IMR-90 (cell line): ENCODE measurements around the gene GBF1. TPM values are rescaled to one million over a fixed set of nuclear protein-coding genes. Genes with fewer than 3 reads are reported as not detected.

Source experiments
- ATAC-seq: fragments of 200-7000 bp; cut with Tn5 transposase; 2 replicates; pipeline ENCODE4 v1.9.1; 2020; ENCODE audit warnings: low read depth, mild to moderate bottlenecking, moderate library complexity
- BruUV-seq: library from RNA; stranded (reverse); fragments of 400-500 nt; replicated peaks from 2 replicates; lab custom pipeline; 2021; lab: Mats Ljungman, UMichigan
- CTCF ChIA-PET: fragments of 300-600 bp; formaldehyde crosslinking; extraction: SDS; loops from one replicate; lab custom pipeline; 2021; ENCODE audit warnings: antibody characterized with exemption; lab: Yijun Ruan, JAX
- POLR2A ChIA-PET: fragments of 300-600 bp; sonication (Branson Sonifier 250); formaldehyde crosslinking; loops from one replicate; lab custom pipeline; 2022; ENCODE audit warnings: antibody characterized with exemption; ENCODE audit not compliant: unreplicated experiment; lab: Charles Lee
- DNase-seq: peaks from one replicate; pipeline ENCODE4 v3.0.0; 2013
- H2AFZ ChIP-seq: replicated peaks from 2 replicates; pipeline ENCODE3; 2013; ENCODE audit warnings: low read length, mild to moderate bottlenecking; ENCODE audit not compliant: poor library complexity
- H2AK5ac ChIP-seq: 2 replicates; pipeline ENCODE4 v1.6.1; 2013; ENCODE audit warnings: low read depth, low read length, inconsistent platforms
- H2AK9ac ChIP-seq: replicated peaks from 2 replicates; pipeline ENCODE3; 2013; ENCODE audit warnings: mild to moderate bottlenecking, low read depth, low read length, moderate library complexity; ENCODE audit not compliant: poor library complexity
- H2BK120ac ChIP-seq: 2 replicates; pipeline ENCODE4 v1.6.1; 2013; ENCODE audit warnings: low read depth, low read length, inconsistent platforms
- H2BK15ac ChIP-seq: 3 replicates; pipeline ENCODE4 v1.6.1; 2013; ENCODE audit warnings: low read depth, low read length, inconsistent platforms
- H2BK20ac ChIP-seq: 2 replicates; pipeline ENCODE4 v1.6.1; 2013; ENCODE audit warnings: low read depth, mild to moderate bottlenecking, inconsistent platforms, low read length, moderate library complexity
- H2BK5ac ChIP-seq: 2 replicates; pipeline ENCODE4 v1.6.1; 2013; ENCODE audit warnings: mild to moderate bottlenecking, low read depth, low read length, inconsistent platforms; ENCODE audit not compliant: poor library complexity, severe bottlenecking
- H3K14ac ChIP-seq: replicated peaks from 2 replicates; pipeline ENCODE4 v1.6.1; 2013; ENCODE audit warnings: low read depth, low read length, inconsistent platforms
- H3K18ac ChIP-seq: 2 replicates; pipeline ENCODE4 v1.6.1; 2013; ENCODE audit warnings: low read depth, low read length, control low read depth
- H3K23ac ChIP-seq: 2 replicates; pipeline ENCODE4 v1.6.1; 2013; ENCODE audit warnings: low read depth, low read length, inconsistent platforms
- H3K27ac ChIP-seq: 2 replicates; pipeline ENCODE4 v1.5.1; 2013; ENCODE audit warnings: mild to moderate bottlenecking, control low read depth, low read length; ENCODE audit not compliant: insufficient read depth
- H3K27me3 ChIP-seq: 2 replicates; pipeline ENCODE4 v1.6.1; 2013; ENCODE audit warnings: low read length; ENCODE audit not compliant: control insufficient read depth, insufficient read depth
- H3K36me3 ChIP-seq: 2 replicates; pipeline ENCODE4 v1.6.1; 2013; ENCODE audit warnings: low read length, mixed read lengths; ENCODE audit not compliant: control insufficient read depth, insufficient read depth
- H3K4ac ChIP-seq: 2 replicates; pipeline ENCODE4 v1.6.1; 2013; ENCODE audit warnings: low read depth, low read length, inconsistent platforms
- H3K4me1 ChIP-seq: 2 replicates; pipeline ENCODE4 v1.6.1; 2013; ENCODE audit warnings: low read length, mixed read lengths; ENCODE audit not compliant: control insufficient read depth, insufficient read depth
- H3K4me2 ChIP-seq: 2 replicates; pipeline ENCODE4 v1.6.1; 2013; ENCODE audit warnings: low read depth, mild to moderate bottlenecking, control low read depth, low read length, moderate library complexity
- H3K4me3 ChIP-seq: 2 replicates; pipeline ENCODE4 v1.5.1; 2013; ENCODE audit warnings: low read depth, mild to moderate bottlenecking, control low read depth, low read length, moderate library complexity; ENCODE audit not compliant: insufficient read depth
- H3K56ac ChIP-seq: 2 replicates; pipeline ENCODE4 v1.6.1; 2013; ENCODE audit warnings: low read length, inconsistent platforms; ENCODE audit not compliant: insufficient read depth; ENCODE audit errors: extremely low read depth
- H3K79me1 ChIP-seq, 2 experiments: 2 replicates each; pipeline ENCODE4 v1.6.1; 2013; ENCODE audit warnings: low read length in 2 of 2, inconsistent platforms in 1 of 2, low read depth in 1 of 2
- H3K9ac ChIP-seq: 2 replicates; pipeline ENCODE4 v1.6.1; 2013; ENCODE audit warnings: low read depth, low read length, control low read depth
- H3K9me1 ChIP-seq: 2 replicates; pipeline ENCODE4 v1.6.1; 2013; ENCODE audit warnings: low read length, inconsistent platforms; ENCODE audit not compliant: insufficient read depth
- H3K9me3 ChIP-seq: 2 replicates; pipeline ENCODE4 v1.6.1; 2013; ENCODE audit warnings: low read length; ENCODE audit not compliant: control insufficient read depth, insufficient read depth
- H4K20me1 ChIP-seq: 2 replicates; pipeline ENCODE4 v1.6.1; 2013; ENCODE audit warnings: low read length, inconsistent platforms; ENCODE audit not compliant: insufficient read depth
- H4K5ac ChIP-seq: 2 replicates; pipeline ENCODE4 v1.6.1; 2013; ENCODE audit warnings: mild to moderate bottlenecking, low read depth, low read length, control low read depth
- H4K8ac ChIP-seq, 2 experiments: 2 replicates each; pipeline ENCODE4 v1.6.1; 2013; ENCODE audit warnings: low read depth in 2 of 2, low read length in 2 of 2, control low read depth in 1 of 2, inconsistent platforms in 1 of 2
- H4K91ac ChIP-seq: 2 replicates; pipeline ENCODE4 v1.6.1; 2013; ENCODE audit warnings: low read depth, low read length, inconsistent platforms; ENCODE audit not compliant: insufficient read depth
- CEBPB ChIP-seq: IDR thresholded peaks from 2 replicates; pipeline ENCODE4 v1.6.1; 2012; ENCODE audit warnings: low read depth, low read length, improper control_type of control experiment
- CHD1 ChIP-seq: IDR thresholded peaks from 2 replicates; pipeline ENCODE4 v1.6.1; 2012; ENCODE audit warnings: low read depth, low read length, improper control_type of control experiment
- CTCF ChIP-seq: conservative IDR thresholded peaks from 2 replicates; pipeline ENCODE4 v1.5.1; 2012; ENCODE audit warnings: mild to moderate bottlenecking, low read depth, low read length, improper control_type of control experiment
- ELK1 ChIP-seq: fragments of 150-350 bp; IDR thresholded peaks from 2 replicates; pipeline ENCODE4 v1.6.1; 2016; ENCODE audit warnings: low read depth, mild to moderate bottlenecking, low read length, moderate library complexity, borderline replicate concordance
- MAFK ChIP-seq: IDR thresholded peaks from 2 replicates; pipeline ENCODE4 v1.6.1; 2012; ENCODE audit warnings: low read depth, low read length, improper control_type of control experiment
- MAZ ChIP-seq: IDR thresholded peaks from 2 replicates; pipeline ENCODE4 v1.6.1; 2012; ENCODE audit warnings: low read depth, mild to moderate bottlenecking, low read length, improper control_type of control experiment, moderate library complexity, borderline replicate concordance
- RAD21 ChIP-seq: IDR thresholded peaks from 2 replicates; pipeline ENCODE4 v1.6.1; 2012; ENCODE audit warnings: low read length, improper control_type of control experiment
- RCOR1 ChIP-seq: IDR thresholded peaks from 2 replicates; pipeline ENCODE4 v1.6.1; 2012; ENCODE audit warnings: mild to moderate bottlenecking, low read length, improper control_type of control experiment; ENCODE audit not compliant: insufficient replicate concordance
- RFX5 ChIP-seq: IDR thresholded peaks from 2 replicates; pipeline ENCODE4 v1.8.0; 2012; ENCODE audit warnings: low read depth, mild to moderate bottlenecking, low read length, moderate library complexity
- SMC3 ChIP-seq: fragments of 150-350 bp; IDR thresholded peaks from 2 replicates; pipeline ENCODE4 v1.6.1; 2016; ENCODE audit warnings: low read depth, mild to moderate bottlenecking, antibody characterized with exemption, low read length, moderate library complexity
- WGBS, 2 experiments: methylation state at CpG; one replicate each; pipeline versions ENCODE4 v1.1.5 to v1.1.7; 2013; ENCODE audit warnings: missing lambda C conversion rate in 2 of 2; ENCODE audit not compliant: insufficient read length in 1 of 2; ENCODE audit errors: extremely low coverage in 2 of 2; 5-methylcytosine and 5-hydroxymethylcytosine counted together
- dilution Hi-C: fragments of 300-500 bp; cut with HindIII; formaldehyde crosslinking; loops from one replicate; pipeline ENCODE4 v1.14.3; 2018; ENCODE audit warnings: low sequenced_read_pairs; ENCODE audit not compliant: unreplicated experiment
- in situ Hi-C: fragments of 300-500 bp; cut with MboI; formaldehyde crosslinking; loops from 3 replicates; pipeline ENCODE4 v1.14.3; 2019; ENCODE audit warnings: low sequenced_read_pairs, inconsistent platforms, mixed read lengths
- intact Hi-C: fragments of 100-400 bp; cut with micrococcal nuclease; formaldehyde crosslinking; loops from 2 replicates; pipeline ENCODE4 v1.10.0; 2022
- polyA plus RNA-seq, 3 experiments: library from polyadenylated mRNA; depleted of rRNA; stranded (reverse); fragments of >200 nt; gene quantifications; 2 replicates each; pipeline ENCODE4 v1.2.3, GENCODE V29; 2012; ENCODE audit warnings: low replicate concordance in 1 of 3
- total RNA-seq: library from RNA; depleted of rRNA; stranded (reverse); fragments of >200 nt; gene quantifications from 2 replicates; pipeline ENCODE4 v1.2.3, GENCODE V29; 2012

Gene GBF1
- total and polyA plus RNA-seq, 2 of the 4 experiments (the other 2 are of a cell fraction) = 38.7 to 40.1 TPM

- BruUV-seq = no TSS peak
- H3K27me3 ChIP-seq = no peaks in the 10 kb centered on the region
- no peak overlapping the region for H3K27ac ChIP-seq
- no peak overlapping the region for H2AK9ac ChIP-seq
- H3K9me3 ChIP-seq = no peaks in the 10 kb centered on the region
- dilution Hi-C loops = no loop called here
- H3K4me3 ChIP-seq = no peak overlapping the region
- WGBS, 2 experiments = no CpG with 5 or more reads among the region's 4 CpGs
- H4K20me1 ChIP-seq = peaks cover 80% of the 10 kb centered on the region
- H3K4me2 ChIP-seq = no peak overlapping the region
- in situ Hi-C loops = no loop called here
- ATAC-seq = no peak
- peaks cover 30 to 85% of the 10 kb centered on the region in 2 experiments for H3K79me1 ChIP-seq
- H3K9me1 ChIP-seq = peaks cover 35% of the 10 kb centered on the region
- H3K56ac ChIP-seq = no peak overlapping the region
- no peak overlapping the region for H3K23ac ChIP-seq
- no peak overlapping the region for H3K9ac ChIP-seq
- H2BK5ac ChIP-seq = no peak overlapping the region
- ChIA-PET CTCF (no interaction called here), POLR2A (no interaction called here)
- H2AFZ ChIP-seq = no peak overlapping the region
- no peak overlapping the region for H2BK20ac ChIP-seq
- H3K4ac ChIP-seq = no peak overlapping the region
- no peak overlapping the region for H4K8ac ChIP-seq
- intact Hi-C loops = loop anchor here (5.0 kb wide), 1 partner anchor 33 kb away; no protein-coding TSS in a partner anchor
- peaks cover 14% of the 10 kb centered on the region for H3K36me3 ChIP-seq
- H4K5ac ChIP-seq = no peak overlapping the region
- H2BK15ac ChIP-seq = no peak overlapping the region
- H3K4me1 ChIP-seq = peaks cover 21% of the 10 kb centered on the region
- no peak for TF ChIP-seq ELK1
- TF ChIP-seq MAFK = no peak
- TF ChIP-seq RAD21 = no peak
- no peak for TF ChIP-seq SMC3
- no peak for TF ChIP-seq RFX5
- no peak for TF ChIP-seq RCOR1
- TF ChIP-seq CTCF = no peak
- no peak for TF ChIP-seq MAZ
- no peak for TF ChIP-seq CEBPB
- TF ChIP-seq CHD1 = no peak
- H2AK5ac ChIP-seq = no peak overlapping the region
- H3K18ac ChIP-seq = no peak overlapping the region
- DNase-seq = no peak
- H4K91ac ChIP-seq = no peak overlapping the region
- H2BK120ac ChIP-seq = no peak overlapping the region
- H3K14ac ChIP-seq = no peak overlapping the region
Observed at GRCh38 chr10:102264371-102264770, 19.0 kb downstream of the GBF1 start.
